ENCODE data around the gene JAKMIP3.

JAKMIP3 gene

DNA sequence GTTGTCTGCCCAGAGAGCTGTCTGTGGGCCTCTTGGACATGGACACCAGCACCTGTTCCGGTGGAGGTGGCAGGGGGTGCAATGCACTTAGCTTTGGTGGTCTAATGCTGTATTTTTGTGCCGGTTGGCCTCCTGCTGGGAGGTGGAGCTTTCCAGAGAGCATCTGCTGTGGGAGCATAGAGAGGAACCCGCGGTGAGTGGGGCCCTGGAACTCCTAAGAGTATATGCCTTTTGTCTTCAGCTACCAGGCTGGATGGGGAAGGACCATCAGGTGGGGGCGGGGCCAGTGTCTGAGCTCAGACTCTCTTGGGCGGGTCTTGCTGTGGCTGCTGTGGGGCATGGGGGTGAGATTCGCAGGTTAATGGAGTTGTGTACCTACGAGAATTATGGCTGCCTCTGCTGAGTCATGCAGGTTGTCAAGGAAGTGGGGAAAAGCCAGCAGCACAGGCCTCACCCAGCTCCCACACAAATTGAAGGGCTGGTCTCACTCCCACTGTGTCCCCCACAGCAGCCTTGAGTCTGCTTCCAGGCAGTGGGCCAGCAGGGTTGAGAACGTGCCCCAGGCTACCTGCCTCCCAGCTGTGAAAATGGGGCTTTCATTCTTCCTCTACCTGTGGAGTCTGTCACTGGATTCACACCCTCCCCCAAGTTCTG is 29.0 kb downstream of the JAKMIP3 start:
- H3K4me1 Mint-ChIP-seq = peaks cover 24% of the 10 kb centered on the region
- H3K36me3 Mint-ChIP-seq (ENCODE audit: low read depth) = no peaks in the 10 kb centered on the region
- H3K9me3 Mint-ChIP-seq = peaks cover 40% of the 10 kb centered on the region
- H3K27me3 Mint-ChIP-seq (ENCODE audit: low read depth, poor library complexity) = peaks cover 21% of the 10 kb centered on the region
- TF ChIP-seq, protein P1, sequence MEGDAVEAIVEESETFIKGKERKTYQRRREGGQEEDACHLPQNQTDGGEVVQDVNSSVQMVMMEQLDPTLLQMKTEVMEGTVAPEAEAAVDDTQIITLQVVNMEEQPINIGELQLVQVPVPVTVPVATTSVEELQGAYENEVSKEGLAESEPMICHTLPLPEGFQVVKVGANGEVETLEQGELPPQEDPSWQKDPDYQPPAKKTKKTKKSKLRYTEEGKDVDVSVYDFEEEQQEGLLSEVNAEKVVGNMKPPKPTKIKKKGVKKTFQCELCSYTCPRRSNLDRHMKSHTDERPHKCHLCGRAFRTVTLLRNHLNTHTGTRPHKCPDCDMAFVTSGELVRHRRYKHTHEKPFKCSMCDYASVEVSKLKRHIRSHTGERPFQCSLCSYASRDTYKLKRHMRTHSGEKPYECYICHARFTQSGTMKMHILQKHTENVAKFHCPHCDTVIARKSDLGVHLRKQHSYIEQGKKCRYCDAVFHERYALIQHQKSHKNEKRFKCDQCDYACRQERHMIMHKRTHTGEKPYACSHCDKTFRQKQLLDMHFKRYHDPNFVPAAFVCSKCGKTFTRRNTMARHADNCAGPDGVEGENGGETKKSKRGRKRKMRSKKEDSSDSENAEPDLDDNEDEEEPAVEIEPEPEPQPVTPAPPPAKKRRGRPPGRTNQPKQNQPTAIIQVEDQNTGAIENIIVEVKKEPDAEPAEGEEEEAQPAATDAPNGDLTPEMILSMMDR (IDR thresholded peaks at IDR 0.05) = no peak
- no peak overlapping the region for H3K4me3 Mint-ChIP-seq
- H3K27ac Mint-ChIP-seq = no peak overlapping the region
- DNase-seq = no peak

DNA sequence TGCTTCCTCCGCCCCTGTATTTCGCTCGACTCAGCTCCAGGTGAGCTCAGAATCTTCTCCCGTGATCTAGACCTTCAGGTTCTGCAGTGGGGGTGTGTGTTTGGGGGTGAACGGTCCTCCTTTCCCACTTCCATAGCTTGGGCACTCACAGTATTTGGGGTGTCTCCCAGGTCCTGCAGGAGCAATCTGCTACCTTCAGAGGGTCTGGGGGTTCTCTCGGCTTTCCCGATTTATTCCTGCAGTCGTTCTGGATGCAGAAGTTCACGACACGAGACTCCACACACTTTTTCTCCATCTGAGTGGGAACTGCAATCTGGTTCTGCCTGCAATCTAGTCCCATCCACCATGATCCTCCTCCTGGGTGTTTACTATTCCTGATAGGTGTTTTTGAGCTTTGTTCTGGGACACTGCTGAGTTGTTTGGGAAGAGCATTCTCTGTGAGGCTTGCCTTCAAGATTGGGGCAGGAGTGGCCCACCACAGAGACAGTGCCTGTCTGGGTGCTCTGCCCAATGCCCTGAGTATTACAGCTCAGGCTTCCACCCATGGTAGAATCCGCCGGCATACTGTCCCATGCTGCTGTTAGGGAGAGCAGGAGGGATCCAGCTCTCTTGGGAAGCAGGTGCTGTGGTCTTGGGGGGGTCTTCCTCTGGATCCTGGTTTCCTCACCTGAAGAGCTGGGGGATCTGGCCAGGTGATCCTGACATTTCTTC is 29.8 kb downstream of the JAKMIP3 start:
- no peak for DNase-seq
- peaks cover 25% of the 10 kb centered on the region for H3K4me1 Mint-ChIP-seq

DNA sequence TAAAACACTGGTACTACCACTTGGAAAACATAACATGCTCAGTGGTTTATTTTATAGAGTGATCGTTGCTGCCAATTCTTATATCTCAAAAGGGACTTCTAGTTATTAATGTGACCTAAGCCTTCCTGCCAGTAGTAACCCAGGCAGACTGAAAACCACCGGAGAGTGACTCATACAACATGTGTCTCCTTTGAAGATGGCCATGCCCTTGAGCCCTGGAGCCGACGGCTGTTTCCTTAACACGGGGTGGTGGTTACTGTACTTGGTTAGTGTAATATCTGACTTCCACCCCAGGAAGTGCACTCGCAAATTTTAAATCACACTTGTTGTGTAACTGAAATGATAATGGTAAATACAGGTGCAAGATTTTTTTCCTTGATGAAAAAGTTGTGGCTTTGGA is 30.5 kb downstream of the JAKMIP3 start:
- Mint-ChIP-seq H3K27ac (no peak overlapping the region), H3K4me1 (peaks cover 25% of the 10 kb centered on the region), H3K9me3 (peaks cover 29% of the 10 kb centered on the region), H3K36me3 (ENCODE audit: low read depth) (no peaks in the 10 kb centered on the region), H3K4me3 (no peak overlapping the region), H3K27me3 (ENCODE audit: low read depth, poor library complexity) (peaks cover 16% of the 10 kb centered on the region)
- no peak for DNase-seq
- TF ChIP-seq, protein P1 (IDR thresholded peaks at IDR 0.05) = no peak

More for the DNA sequence above, 29.8 kb downstream of the JAKMIP3 start:
- Mint-ChIP-seq H3K27ac (no peak overlapping the region), H3K36me3 (ENCODE audit: low read depth) (no peaks in the 10 kb centered on the region), H3K27me3 (ENCODE audit: low read depth, poor library complexity) (peaks cover 18% of the 10 kb centered on the region), H3K9me3 (peaks cover 36% of the 10 kb centered on the region), H3K4me3 (no peak overlapping the region)
- TF ChIP-seq, protein P1 (IDR thresholded peaks at IDR 0.05) = no peak

DNA sequence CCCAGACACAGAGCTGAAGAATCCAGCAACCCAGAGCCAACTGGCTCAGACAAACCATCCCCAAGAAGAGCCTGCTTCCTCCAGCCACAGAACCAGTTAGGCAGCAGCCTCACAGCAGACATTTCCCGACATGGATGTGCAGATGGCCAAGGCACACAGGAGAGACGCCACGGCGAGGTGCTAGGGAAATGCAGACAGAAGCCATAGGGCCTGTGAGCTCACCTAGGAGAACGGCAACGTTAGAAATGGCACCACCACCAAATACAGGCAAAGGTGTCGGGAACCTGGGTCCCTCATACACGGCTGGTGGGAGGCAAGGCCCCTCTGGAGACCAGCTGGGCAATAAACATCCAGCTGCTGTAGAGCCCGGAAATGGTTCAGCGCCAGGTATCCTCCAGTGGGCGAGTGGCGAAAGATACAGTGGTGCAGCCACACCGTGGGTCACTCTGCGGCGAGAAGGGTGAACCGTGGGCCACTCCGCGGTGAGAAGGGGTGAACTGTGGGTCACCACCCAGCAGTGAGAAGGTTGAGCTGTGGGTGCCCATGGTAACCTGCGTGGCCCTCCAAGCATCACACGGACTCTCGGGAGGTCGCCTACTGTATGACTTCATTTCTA is 31.2 kb downstream of the JAKMIP3 start:
- H3K4me3 Mint-ChIP-seq = no peak overlapping the region
- H3K27me3 Mint-ChIP-seq (ENCODE audit: low read depth, poor library complexity) = peaks cover 17% of the 10 kb centered on the region
- no peak overlapping the region for H3K27ac Mint-ChIP-seq
- peaks cover 29% of the 10 kb centered on the region for H3K9me3 Mint-ChIP-seq
- TF ChIP-seq, protein P1 (IDR thresholded peaks at IDR 0.05) = no peak
- peaks cover 25% of the 10 kb centered on the region for H3K4me1 Mint-ChIP-seq
- no peaks in the 10 kb centered on the region for H3K36me3 Mint-ChIP-seq (ENCODE audit: low read depth)
- DNase-seq = no peak

DNA sequence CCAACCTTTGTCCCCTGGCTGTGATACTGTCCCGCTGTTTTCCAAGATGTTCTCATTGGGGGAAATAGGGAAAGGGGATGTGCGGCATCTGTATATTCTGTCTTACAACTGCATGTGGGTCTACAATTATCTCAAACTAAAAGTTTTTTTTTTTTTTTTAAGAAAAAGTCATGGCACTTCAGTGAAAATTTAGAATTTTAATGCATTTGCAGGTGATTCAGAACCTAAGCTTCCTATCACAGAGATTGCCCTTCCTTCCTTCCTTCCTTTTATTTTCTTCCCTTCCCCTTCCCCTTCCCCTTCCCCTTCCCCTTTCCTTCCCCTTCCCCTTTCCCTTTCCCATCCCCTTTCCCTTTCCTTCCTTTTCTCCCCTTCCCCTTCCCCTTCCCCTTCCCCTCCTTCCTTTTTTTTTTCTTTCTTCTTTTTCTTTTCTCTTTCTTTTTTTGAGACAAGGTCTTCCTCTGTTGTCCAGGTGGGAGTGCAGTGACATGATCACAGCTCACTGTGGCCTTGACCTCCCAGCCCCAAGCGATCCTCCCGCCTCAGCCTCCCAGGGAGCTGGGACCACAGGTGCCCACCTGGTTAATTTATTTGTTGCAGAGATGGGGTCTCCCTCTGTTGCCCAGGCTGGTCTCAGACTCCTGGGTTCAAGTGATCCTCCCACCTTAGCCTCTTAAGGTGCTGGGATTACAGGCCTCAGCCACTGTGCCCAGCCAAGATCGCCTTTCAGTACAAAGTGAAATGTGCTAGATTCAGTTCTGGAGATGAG is 32.0 kb downstream of the JAKMIP3 start:
- Mint-ChIP-seq H3K36me3 (ENCODE audit: low read depth) (no peaks in the 10 kb centered on the region), H3K27me3 (ENCODE audit: low read depth, poor library complexity) (peaks cover 20% of the 10 kb centered on the region), H3K4me3 (no peak overlapping the region), H3K4me1 (peaks cover 25% of the 10 kb centered on the region), H3K27ac (no peak overlapping the region), H3K9me3 (peaks cover 22% of the 10 kb centered on the region)
- TF ChIP-seq, protein P1 (IDR thresholded peaks at IDR 0.05) = no peak
- DNase-seq = no peak
